B cell (primary cell): ENCODE measurements around the gene TEAD1. TPM values are rescaled to one million over a fixed set of nuclear protein-coding genes. Genes with fewer than 3 reads are reported as not detected.

Experiments used
- ATAC-seq: fragments of 200-7000 bp; cut with Tn5 transposase; one replicate; pipeline ENCODE4 v1.10.0; 2021; ENCODE audit warnings: low read depth, mild to moderate bottlenecking, moderate number of reproducible peaks, moderate library complexity
- CTCF ChIA-PET: fragments of 350-600 bp; sonication (Branson Sonifier 250); formaldehyde crosslinking; loops from one replicate; lab custom pipeline; 2021; ENCODE audit warnings: antibody characterized with exemption, inconsistent platforms; lab: Charles Lee
- POLR2A ChIA-PET: fragments of 350-600 bp; sonication (Branson Sonifier 250); formaldehyde crosslinking; loops from one replicate; lab custom pipeline; 2021; ENCODE audit warnings: antibody characterized with exemption; lab: Charles Lee
- DNase-seq: peaks from one replicate; pipeline ENCODE4 v3.0.0; 2013
- H2AFZ ChIP-seq: 2 replicates; pipeline ENCODE4 v1.6.1; 2012; ENCODE audit warnings: mild to moderate bottlenecking, low read depth, low read length; ENCODE audit not compliant: insufficient read depth, poor library complexity, severe bottlenecking
- H3K27ac ChIP-seq, 2 donors: 1 replicate in 1 of 2; 2 replicates in 1 of 2; pipeline ENCODE4 v1.5.1; 2012 to 2013; ENCODE audit warnings: low read length in 2 of 2, mild to moderate bottlenecking in 2 of 2, moderate library complexity in 1 of 2
- H3K27me3 ChIP-seq, 4 experiments: fragments of 200-600 bp in 1 of 4; sonication (generic) in 1 of 4; replicated peaks in 1 of 4; 1 replicate in 2 of 4; 2 replicates in 2 of 4; pipeline versions ENCODE4 v1.6.1 to v1.7.0; 2013 to 2016; ENCODE audit warnings: low read length in 3 of 4, mild to moderate bottlenecking in 2 of 4, mixed read lengths in 1 of 4, moderate library complexity in 1 of 4; ENCODE audit not compliant: insufficient read depth in 4 of 4, control insufficient read depth in 3 of 4; ENCODE audit errors: control extremely low read depth in 1 of 4
- H3K36me3 ChIP-seq, 2 experiments: replicated peaks in 1 of 2; 1 replicate in 1 of 2; 2 replicates in 1 of 2; pipeline versions ENCODE4 v1.6.1 to v1.7.1; 2013; ENCODE audit warnings: low read length in 1 of 2; ENCODE audit not compliant: insufficient read depth in 2 of 2, control insufficient read depth in 1 of 2; ENCODE audit errors: control extremely low read depth in 1 of 2, extremely low read depth in 1 of 2
- H3K4me1 ChIP-seq, 2 donors: fragments of 200-600 bp in 1 of 2; sonication (generic) in 1 of 2; 1 replicate in 1 of 2; 2 replicates in 1 of 2; pipeline versions ENCODE4 v1.5.1 to v1.6.1; 2013 to 2017; ENCODE audit warnings: low read length in 2 of 2; ENCODE audit not compliant: control insufficient read depth in 2 of 2, insufficient read depth in 2 of 2
- H3K4me2 ChIP-seq: replicated peaks from 2 replicates; pipeline ENCODE3; 2012; ENCODE audit warnings: mild to moderate bottlenecking, low read depth, low read length; ENCODE audit not compliant: poor library complexity, severe bottlenecking
- H3K4me3 ChIP-seq, 5 experiments: fragments of 200-600 bp in 1 of 5; sonication (generic) in 1 of 5; 1 replicate in 3 of 5; 2 replicates in 2 of 5; pipeline versions ENCODE4 v1.5.1 to v1.7.0; 2011 to 2016; ENCODE audit warnings: low read length in 4 of 5, mild to moderate bottlenecking in 4 of 5, low read depth in 2 of 5, control low read depth in 1 of 5, moderate library complexity in 1 of 5; ENCODE audit not compliant: insufficient read depth in 1 of 5; ENCODE audit errors: control extremely low read depth in 1 of 5, extremely low read depth in 1 of 5
- H3K79me2 ChIP-seq: fragments of 200-600 bp; sonication (generic); one replicate; pipeline ENCODE4 v1.6.0; 2016; ENCODE audit warnings: low read length; ENCODE audit not compliant: control insufficient read depth, insufficient read depth
- H3K9ac ChIP-seq: fragments of 200-600 bp; sonication (generic); 2 replicates; pipeline ENCODE4 v1.6.1; 2017; ENCODE audit warnings: mild to moderate bottlenecking, low read length, moderate library complexity
- H3K9me3 ChIP-seq, 3 donors: one replicate each; pipeline versions ENCODE4 v1.6.1 to v1.7.1; 2013; ENCODE audit warnings: low read length in 2 of 3; ENCODE audit not compliant: control insufficient read depth in 2 of 3, insufficient read depth in 1 of 3; ENCODE audit errors: control extremely low read depth in 1 of 3
- H4K20me1 ChIP-seq: 2 replicates; pipeline ENCODE4 v1.6.0; 2012; ENCODE audit warnings: mild to moderate bottlenecking, low read length; ENCODE audit not compliant: insufficient read depth, control insufficient read depth, poor library complexity, severe bottlenecking
- H3K27ac Mint-ChIP-seq: one replicate; pipeline ENCODE4 v1.8.0; 2021; ENCODE audit warnings: mixed read lengths
- H3K27me3 Mint-ChIP-seq: one replicate; pipeline ENCODE4 v1.8.0; 2021; ENCODE audit warnings: mixed read lengths
- H3K4me1 Mint-ChIP-seq: one replicate; pipeline ENCODE4 v1.8.0; 2021; ENCODE audit warnings: mixed read lengths
- H3K4me3 Mint-ChIP-seq: one replicate; pipeline ENCODE4 v1.8.0; 2021; ENCODE audit warnings: mixed read lengths
- H3K9me3 Mint-ChIP-seq: one replicate; pipeline ENCODE4 v1.8.0; 2022; ENCODE audit warnings: mixed read lengths; ENCODE audit not compliant: insufficient read depth
- EZH2 ChIP-seq: IDR thresholded peaks from 2 replicates; pipeline ENCODE4 v1.6.1; 2012; ENCODE audit warnings: borderline replicate concordance, low read depth, mild to moderate bottlenecking, moderate library complexity, low read length; ENCODE audit not compliant: insufficient read depth, poor library complexity, severe bottlenecking
- WGBS: methylation state at CpG from one replicate; pipeline ENCODE4 v1.1.5; 2013; ENCODE audit warnings: missing lambda C conversion rate; ENCODE audit not compliant: insufficient coverage; 5-methylcytosine and 5-hydroxymethylcytosine counted together
- intact Hi-C: fragments of 100-400 bp; cut with micrococcal nuclease; formaldehyde crosslinking; loops from one replicate; pipeline ENCODE4 v1.10.0; 2022
- polyA plus RNA-seq: library from polyadenylated mRNA; depleted of rRNA; stranded (reverse); fragments of >200 nt; gene quantifications from 2 replicates; pipeline ENCODE4 v1.2.3, GENCODE V29; 2012
- total RNA-seq, 2 donors: library from RNA; stranded (reverse); fragments of 120-200 nt in 1 of 2; gene quantifications; 1 replicate in 1 of 2; 2 replicates in 1 of 2; pipeline versions ENCODE4 v1.2.3 to v1.2.4, GENCODE V29; 2013 to 2022
- TF ChIP-seq, protein P1 (sequence below): fragments of 200-600 bp; IDR thresholded peaks from one replicate; pipeline ENCODE4 v1.8.0; 2022; ENCODE audit warnings: antibody characterized with exemption, mild to moderate bottlenecking

The TEAD1 gene
- total and polyA plus RNA-seq, 2 donors (not counting 1 experiment from before 2014, with no cell fraction given): 0.30 TPM; not detected in 1

DNA sequence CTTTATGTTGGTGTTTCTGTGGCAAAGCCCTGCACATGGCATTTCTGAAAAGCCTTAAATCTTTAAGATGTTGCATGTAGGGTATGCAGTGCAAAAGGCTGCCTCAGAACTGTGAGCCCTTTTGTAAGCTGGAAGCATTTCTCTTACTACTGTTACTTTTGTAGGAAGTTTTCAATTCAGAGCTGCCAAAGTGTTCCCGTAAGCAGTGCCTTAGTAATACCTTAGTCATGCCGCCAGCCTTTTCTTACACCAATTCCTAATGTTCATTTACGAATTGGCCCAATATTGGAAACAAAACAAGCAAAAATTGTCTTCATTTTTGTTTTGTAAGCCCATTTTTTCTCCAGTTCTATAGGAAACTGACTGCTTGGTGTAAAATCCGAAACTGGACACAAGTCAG lies 267.4 kb downstream of the TEAD1 start:
- Histone ChIP-seq H3K4me1 (no peaks in the 10 kb centered on the region), H3K79me2 (no peaks in the 10 kb centered on the region), H3K4me2 (no peak overlapping the region), H3K9ac (no peak overlapping the region), H3K36me3 (no peaks in the 10 kb centered on the region), H3K4me3 (no peak overlapping the region), H3K9me3 (no peaks in the 10 kb centered on the region), H4K20me1 (no peaks in the 10 kb centered on the region), H2AFZ (no peak overlapping the region), H3K27ac (no peak overlapping the region), H3K27me3 (no peaks in the 10 kb centered on the region)
- intact Hi-C loops: no loop called here
- Mint-ChIP-seq H3K27ac (no peak overlapping the region), H3K4me3 (no peak overlapping the region), H3K9me3 (no peaks in the 10 kb centered on the region), H3K4me1 (no peaks in the 10 kb centered on the region), H3K27me3 (peaks cover 9% of the 10 kb centered on the region)
- 89% methylated on average over 3 of the region's 4 CpGs for WGBS
- ChIA-PET CTCF (no interaction called here), POLR2A (no interaction called here)
- no peak for TF ChIP-seq EZH2
- TF ChIP-seq, protein P1, sequence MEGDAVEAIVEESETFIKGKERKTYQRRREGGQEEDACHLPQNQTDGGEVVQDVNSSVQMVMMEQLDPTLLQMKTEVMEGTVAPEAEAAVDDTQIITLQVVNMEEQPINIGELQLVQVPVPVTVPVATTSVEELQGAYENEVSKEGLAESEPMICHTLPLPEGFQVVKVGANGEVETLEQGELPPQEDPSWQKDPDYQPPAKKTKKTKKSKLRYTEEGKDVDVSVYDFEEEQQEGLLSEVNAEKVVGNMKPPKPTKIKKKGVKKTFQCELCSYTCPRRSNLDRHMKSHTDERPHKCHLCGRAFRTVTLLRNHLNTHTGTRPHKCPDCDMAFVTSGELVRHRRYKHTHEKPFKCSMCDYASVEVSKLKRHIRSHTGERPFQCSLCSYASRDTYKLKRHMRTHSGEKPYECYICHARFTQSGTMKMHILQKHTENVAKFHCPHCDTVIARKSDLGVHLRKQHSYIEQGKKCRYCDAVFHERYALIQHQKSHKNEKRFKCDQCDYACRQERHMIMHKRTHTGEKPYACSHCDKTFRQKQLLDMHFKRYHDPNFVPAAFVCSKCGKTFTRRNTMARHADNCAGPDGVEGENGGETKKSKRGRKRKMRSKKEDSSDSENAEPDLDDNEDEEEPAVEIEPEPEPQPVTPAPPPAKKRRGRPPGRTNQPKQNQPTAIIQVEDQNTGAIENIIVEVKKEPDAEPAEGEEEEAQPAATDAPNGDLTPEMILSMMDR: no peak
- DNase-seq (no peak), ATAC-seq (no peak)

DNA sequence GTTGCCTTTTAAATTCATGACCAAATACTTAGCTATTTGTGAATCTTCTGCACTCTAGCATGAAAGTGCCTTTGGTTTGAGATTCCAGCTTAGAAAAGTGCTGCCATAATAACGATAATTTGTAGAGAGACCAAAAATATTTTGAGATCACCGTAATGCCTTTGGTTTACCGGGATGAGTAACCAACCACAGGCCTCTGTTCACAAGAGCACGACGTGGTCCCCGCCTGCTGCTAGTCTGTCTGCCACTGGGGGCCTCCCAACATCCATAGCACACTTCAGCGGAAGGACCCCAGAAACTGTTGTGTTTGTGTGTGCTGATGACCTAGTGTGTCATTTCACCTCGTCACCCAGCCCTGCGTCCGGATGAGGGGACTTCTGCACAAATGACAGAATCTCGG lies 267.9 kb downstream of the TEAD1 start:
- Mint-ChIP-seq H3K4me3 (no peak overlapping the region), H3K27me3 (peaks cover 9% of the 10 kb centered on the region), H3K9me3 (no peaks in the 10 kb centered on the region), H3K27ac (no peak overlapping the region), H3K4me1 (no peaks in the 10 kb centered on the region)
- no peaks in the 10 kb centered on the region for H3K79me2 ChIP-seq
- H3K9ac ChIP-seq: no peak overlapping the region
- ATAC-seq: no peak
- no peak for DNase-seq
- intact Hi-C loops: no loop called here
- no peaks in the 10 kb centered on the region for H3K27me3 ChIP-seq
- no peak overlapping the region for H3K4me3 ChIP-seq
- no peaks in the 10 kb centered on the region for H4K20me1 ChIP-seq
- ChIA-PET CTCF (no interaction called here), POLR2A (no interaction called here)
- no peaks in the 10 kb centered on the region for H3K36me3 ChIP-seq
- no peak overlapping the region for H3K27ac ChIP-seq
- H3K9me3 ChIP-seq: no peaks in the 10 kb centered on the region
- TF ChIP-seq, protein P1: no peak
- TF ChIP-seq EZH2: no peak
- no peak overlapping the region for H2AFZ ChIP-seq
- 98% methylated on average over 7 of the region's 11 CpGs for WGBS
- no peaks in the 10 kb centered on the region for H3K4me1 ChIP-seq
- H3K4me2 ChIP-seq: no peak overlapping the region
